ENCODE results near the gene ALDH1B1. TPM values are rescaled to one million over a fixed set of nuclear protein-coding genes. Genes with fewer than 3 reads are reported as not detected.

ALDH1B1 gene
- total and polyA plus RNA-seq, 2 of the 13 experiments (the other 11 are each of a cell fraction or from before 2014, with no cell fraction given), result 45.1 to 125 TPM

GRCh38 chr9:38443181-38443580, 50.7 kb downstream of the ALDH1B1 start (continued):
- TF ChIP-seq NFYC (CRISPR knock-in tag; IDR thresholded peaks at IDR 0.05), result no peak
- no peak for TF ChIP-seq KDM4B (CRISPR knock-in tag; IDR thresholded peaks at IDR 0.05)

DNA sequence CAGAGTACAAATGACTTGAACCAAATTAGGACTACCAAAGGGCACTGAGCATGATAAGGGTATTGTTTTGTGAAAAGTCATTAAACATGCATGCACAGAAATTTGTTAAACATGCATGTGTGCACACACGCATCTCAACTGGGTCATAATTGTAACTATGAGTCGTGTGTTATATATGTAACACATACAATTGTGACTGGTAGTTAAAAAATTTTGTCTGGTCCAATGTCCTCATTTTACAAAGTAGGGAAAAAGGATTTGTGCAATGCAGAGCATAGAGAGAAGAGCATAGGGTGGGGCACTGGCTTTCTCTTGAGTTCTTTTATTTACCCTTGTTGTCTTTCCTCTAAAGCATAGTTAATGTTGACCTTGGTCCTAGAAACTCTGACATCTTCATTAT, 51.1 kb downstream of the ALDH1B1 start:
- FAIRE-seq, result no peak
- no peaks in the 10 kb centered on the region for H3K27me3 ChIP-seq (ENCODE audit: control insufficient read depth in 1 of 2, insufficient read depth in 2 of 2, low read length in 2 of 2)
- H3K79me2 ChIP-seq (ENCODE audit: insufficient read depth, low read length), result peaks cover 5% of the 10 kb centered on the region
- CTCF ChIA-PET (ENCODE audit: low intra/inter-chr PET ratio, low total read pairs), result no interaction called here
- H3K27ac ChIP-seq (ENCODE audit: extremely low read length, insufficient read depth, low read length), result no peak overlapping the region
- intact Hi-C loops (cut with micrococcal nuclease; ENCODE audit: unreplicated experiment), result loop anchor here (10.0 kb wide), 1 partner anchor 61 kb away; no protein-coding TSS in a partner anchor
- peaks cover 51% of the 10 kb centered on the region for H3K4me1 ChIP-seq (ENCODE audit: insufficient read depth, low read length)
- H3K9me3 ChIP-seq (ENCODE audit: low read length), result no peaks in the 10 kb centered on the region
- DNase-seq (ENCODE audit: low spot score), result no peak
- H2AFZ ChIP-seq (ENCODE audit: low read length), result no peak overlapping the region
- POLR2A ChIA-PET, result interaction anchor here (1.0 to 1.5 kb wide), 2 partner anchors 9 kb away, joined by 3 to 6 read pairs; no protein-coding TSS in a partner anchor
- H3K4me3 ChIP-seq (replicated peaks in 1 of 3; ENCODE audit: insufficient read depth in 1 of 3, low read depth in 2 of 3, low read length in 3 of 3), result no peak overlapping the region
- no peak overlapping the region for H3K9ac ChIP-seq (ENCODE audit: insufficient read depth, low read depth, low read length)
- ATAC-seq, result peak; percentile 34
- WGBS (ENCODE audit: low lambda C conversion rate), result 36% methylated on average over 2 of the region's 2 CpGs
- no TSS peak for BruUV-seq (replicated peaks)
- H3K36me3 ChIP-seq (replicated peaks in 1 of 2; ENCODE audit: control insufficient read depth in 1 of 2, insufficient read depth in 2 of 2, low read length in 2 of 2), result 0 out of 5 replicates have a peak, but pooled peaks cover 0 to 2% of the 10 kb centered on the region in 2 experiments
- in situ Hi-C loops (cut with HindIII; ENCODE audit: extremely low pct_ligation_motif_present, low pct_unique_long_range_greater_than_20kb), result no loop called here
- H3K4me2 ChIP-seq (ENCODE audit: low read depth, low read length), result peak overlapping the region; percentile 59
- H4K20me1 ChIP-seq (ENCODE audit: insufficient read depth, low read length), result no peaks in the 10 kb centered on the region
- no peak for TF ChIP-seq ZIK1 (CRISPR knock-in tag; IDR thresholded peaks at IDR 0.05; ENCODE audit: borderline replicate concordance, low read depth)
- TF ChIP-seq KDM2A (CRISPR knock-in tag; IDR thresholded peaks at IDR 0.05; ENCODE audit: borderline replicate concordance, low read depth), result no peak
- TF ChIP-seq GPN1 (CRISPR knock-in tag; IDR thresholded peaks at IDR 0.05; ENCODE audit: borderline replicate concordance), result no peak
- TF ChIP-seq ELF1 (CRISPR knock-in tag; IDR thresholded peaks at IDR 0.05), result no peak
- TF ChIP-seq HMG20B (CRISPR knock-in tag; conservative IDR thresholded peaks at IDR 0.05), result no peak
- no peak for TF ChIP-seq NONO (IDR thresholded peaks at IDR 0.05)
- peak; percentile 6; the same call in 1 of the 2 replicates for TF ChIP-seq NONO (CRISPR knock-in tag; conservative IDR thresholded peaks at IDR 0.05)
- TF ChIP-seq ZNF331 (CRISPR knock-in tag; IDR thresholded peaks at IDR 0.05), result no peak
- TF ChIP-seq DRAP1 (CRISPR knock-in tag; IDR thresholded peaks at IDR 0.05), result no peak
- TF ChIP-seq, protein P1, sequence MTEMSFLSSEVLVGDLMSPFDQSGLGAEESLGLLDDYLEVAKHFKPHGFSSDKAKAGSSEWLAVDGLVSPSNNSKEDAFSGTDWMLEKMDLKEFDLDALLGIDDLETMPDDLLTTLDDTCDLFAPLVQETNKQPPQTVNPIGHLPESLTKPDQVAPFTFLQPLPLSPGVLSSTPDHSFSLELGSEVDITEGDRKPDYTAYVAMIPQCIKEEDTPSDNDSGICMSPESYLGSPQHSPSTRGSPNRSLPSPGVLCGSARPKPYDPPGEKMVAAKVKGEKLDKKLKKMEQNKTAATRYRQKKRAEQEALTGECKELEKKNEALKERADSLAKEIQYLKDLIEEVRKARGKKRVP (CRISPR knock-in tag; IDR thresholded peaks at IDR 0.05), result 0 out of 4 replicates have a peak, but pooled peaks of 1 of the 2 experiments have one; percentile 26
- TF ChIP-seq, protein P2, sequence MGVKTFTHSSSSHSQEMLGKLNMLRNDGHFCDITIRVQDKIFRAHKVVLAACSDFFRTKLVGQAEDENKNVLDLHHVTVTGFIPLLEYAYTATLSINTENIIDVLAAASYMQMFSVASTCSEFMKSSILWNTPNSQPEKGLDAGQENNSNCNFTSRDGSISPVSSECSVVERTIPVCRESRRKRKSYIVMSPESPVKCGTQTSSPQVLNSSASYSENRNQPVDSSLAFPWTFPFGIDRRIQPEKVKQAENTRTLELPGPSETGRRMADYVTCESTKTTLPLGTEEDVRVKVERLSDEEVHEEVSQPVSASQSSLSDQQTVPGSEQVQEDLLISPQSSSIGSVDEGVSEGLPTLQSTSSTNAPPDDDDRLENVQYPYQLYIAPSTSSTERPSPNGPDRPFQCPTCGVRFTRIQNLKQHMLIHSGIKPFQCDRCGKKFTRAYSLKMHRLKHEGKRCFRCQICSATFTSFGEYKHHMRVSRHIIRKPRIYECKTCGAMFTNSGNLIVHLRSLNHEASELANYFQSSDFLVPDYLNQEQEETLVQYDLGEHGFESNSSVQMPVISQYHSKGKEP (CRISPR knock-in tag; IDR thresholded peaks at IDR 0.05), result no peak
- TF ChIP-seq TBX3 (IDR thresholded peaks at IDR 0.05; ENCODE audit: borderline replicate concordance), result no peak
- no peak for TF ChIP-seq CHCHD3 (CRISPR knock-in tag; IDR thresholded peaks at IDR 0.05)
- TF ChIP-seq KDM6A (CRISPR knock-in tag; IDR thresholded peaks at IDR 0.05; ENCODE audit: low read depth), result no peak
- TF ChIP-seq PREB (CRISPR knock-in tag; IDR thresholded peaks at IDR 0.05), result no peak
- no peak for TF ChIP-seq HCFC1 (IDR thresholded peaks at IDR 0.05; ENCODE audit: low read depth, low read length)
- TF ChIP-seq ZNF580 (CRISPR knock-in tag; IDR thresholded peaks at IDR 0.05; ENCODE audit: borderline replicate concordance, low read depth), result 0 out of 2 replicates have a peak, but pooled peaks have one; percentile 2

Data from HepG2 (cell line).